Measurements from ENCODE around the gene PRR15L. TPM values are rescaled to one million over a fixed set of nuclear protein-coding genes. Genes with fewer than 3 reads are reported as not detected.

PRR15L gene
- polyA plus RNA-seq, 3 donors, result not detected

DNA sequence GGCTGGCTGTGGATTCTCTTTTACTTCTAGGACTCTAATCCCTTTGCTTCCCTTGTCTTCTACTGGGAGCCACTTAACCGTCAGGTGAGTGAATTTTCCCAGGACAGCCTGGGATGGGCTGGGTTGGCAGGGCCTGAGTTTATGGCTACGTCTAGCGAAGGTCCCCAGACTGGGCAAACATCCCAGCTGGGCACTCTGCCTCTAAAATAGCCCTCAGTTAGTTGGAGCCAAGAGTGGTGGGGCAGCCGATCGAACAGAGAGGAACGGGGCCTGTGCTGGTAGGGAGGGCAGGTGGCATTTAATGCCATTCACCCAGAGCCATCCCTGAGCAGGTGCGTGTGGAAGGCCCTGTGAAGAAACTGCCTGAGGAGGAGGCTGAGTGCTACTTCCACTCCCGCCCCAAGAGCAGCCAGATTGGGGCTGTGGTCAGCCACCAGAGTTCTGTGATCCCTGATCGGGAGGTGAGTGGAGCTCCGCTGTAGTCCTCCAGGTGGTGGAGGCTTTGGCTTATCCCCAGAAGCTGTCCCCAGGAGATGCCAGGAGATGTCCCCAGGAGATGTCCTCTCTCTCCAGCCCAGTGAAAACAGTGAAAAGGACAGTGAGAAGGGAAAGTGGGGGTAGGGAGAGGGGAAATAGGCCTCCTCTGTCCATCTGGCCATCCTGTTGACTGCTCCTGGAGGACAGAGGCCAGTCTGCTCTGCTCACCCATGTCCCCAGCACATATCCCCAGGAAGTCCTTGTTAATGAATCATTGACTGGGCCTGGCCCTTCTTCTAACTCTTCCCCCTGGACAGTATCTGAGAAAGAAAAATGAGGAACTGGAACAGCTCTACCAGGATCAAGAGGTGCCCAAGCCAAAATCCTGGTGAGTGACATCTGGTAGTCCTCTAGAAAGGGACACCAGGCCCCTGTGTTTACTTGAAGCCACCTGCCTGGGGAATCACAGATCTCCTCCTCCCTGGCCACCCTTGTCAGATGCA is 11.9 kb downstream of the PRR15L start:
- Mint-ChIP-seq H3K27me3 (ENCODE audit: low read depth in 3 of 3) (peaks cover 0 to 2% (median 0%) of the 10 kb centered on the region in 3 donors), H3K9me3 (peaks cover 0 to 5% (median 1%) of the 10 kb centered on the region in 7 donors), H3K27ac (peak overlapping the region; percentile 58 to 90 (median 76)), H3K36me3 (peaks cover 20 to 31% of the 10 kb centered on the region in 2 donors), H3K4me1 (peaks cover 69% of the 10 kb centered on the region), H3K4me3 (peak overlapping the region; percentile 24 to 55)
- Histone ChIP-seq H3K4me1 (ENCODE audit: control insufficient read depth in 1 of 2, insufficient read depth in 2 of 2, low read length in 2 of 2) (peaks cover 56 to 75% of the 10 kb centered on the region in 2 donors), H3K4me2 (replicated peaks; ENCODE audit: extremely low read depth, low read length, poor library complexity, severe bottlenecking) (peak overlapping the region; percentile 32), H2AFZ (ENCODE audit: insufficient read depth, low read depth, low read length, poor library complexity, severe bottlenecking) (peak overlapping the region; percentile 44), H3K4me3 (replicated peaks in 1 of 3; ENCODE audit: low read depth in 2 of 3, low read length in 3 of 3) (peak overlapping the region in 1 of 3 experiments; percentile 32), H3K27me3 (ENCODE audit: control insufficient read depth in 2 of 2, insufficient read depth in 2 of 2, low read length in 2 of 2) (no peaks in the 10 kb centered on the region), H3K9me3 (replicated peaks in 1 of 2; ENCODE audit: control insufficient read depth in 1 of 2, insufficient read depth in 1 of 2, low read length in 2 of 2) (no peaks in the 10 kb centered on the region), H3K79me2 (ENCODE audit: insufficient read depth, low read length) (peaks cover 8% of the 10 kb centered on the region), H3K27ac (ENCODE audit: low read depth in 1 of 2, low read length in 2 of 2) (peak overlapping the region; percentile 59 to 79), H4K20me1 (ENCODE audit: insufficient read depth, low read length) (no peaks in the 10 kb centered on the region), H3K9ac (ENCODE audit: insufficient read depth, low read length, poor library complexity, severe bottlenecking) (peak overlapping the region; percentile 19), H3K36me3 (replicated peaks in 1 of 2; ENCODE audit: control insufficient read depth in 1 of 2, insufficient read depth in 2 of 2, low read length in 2 of 2) (peaks cover 5 to 13% of the 10 kb centered on the region in 2 donors)
- 95% methylated on average over 6 of the region's 10 CpGs for WGBS (ENCODE audit: insufficient coverage)
- TF ChIP-seq, protein P1, sequence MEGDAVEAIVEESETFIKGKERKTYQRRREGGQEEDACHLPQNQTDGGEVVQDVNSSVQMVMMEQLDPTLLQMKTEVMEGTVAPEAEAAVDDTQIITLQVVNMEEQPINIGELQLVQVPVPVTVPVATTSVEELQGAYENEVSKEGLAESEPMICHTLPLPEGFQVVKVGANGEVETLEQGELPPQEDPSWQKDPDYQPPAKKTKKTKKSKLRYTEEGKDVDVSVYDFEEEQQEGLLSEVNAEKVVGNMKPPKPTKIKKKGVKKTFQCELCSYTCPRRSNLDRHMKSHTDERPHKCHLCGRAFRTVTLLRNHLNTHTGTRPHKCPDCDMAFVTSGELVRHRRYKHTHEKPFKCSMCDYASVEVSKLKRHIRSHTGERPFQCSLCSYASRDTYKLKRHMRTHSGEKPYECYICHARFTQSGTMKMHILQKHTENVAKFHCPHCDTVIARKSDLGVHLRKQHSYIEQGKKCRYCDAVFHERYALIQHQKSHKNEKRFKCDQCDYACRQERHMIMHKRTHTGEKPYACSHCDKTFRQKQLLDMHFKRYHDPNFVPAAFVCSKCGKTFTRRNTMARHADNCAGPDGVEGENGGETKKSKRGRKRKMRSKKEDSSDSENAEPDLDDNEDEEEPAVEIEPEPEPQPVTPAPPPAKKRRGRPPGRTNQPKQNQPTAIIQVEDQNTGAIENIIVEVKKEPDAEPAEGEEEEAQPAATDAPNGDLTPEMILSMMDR (IDR thresholded peaks at IDR 0.05), result no peak
- peak; percentile 49 to 77 (median 59) for DNase-seq
- intact Hi-C loops (cut with micrococcal nuclease), result loop anchor here in 1 of 2 donors (10.0 kb wide), 1 partner anchor 51 kb away; the partner anchor contains the start of gene SP2

DNA sequence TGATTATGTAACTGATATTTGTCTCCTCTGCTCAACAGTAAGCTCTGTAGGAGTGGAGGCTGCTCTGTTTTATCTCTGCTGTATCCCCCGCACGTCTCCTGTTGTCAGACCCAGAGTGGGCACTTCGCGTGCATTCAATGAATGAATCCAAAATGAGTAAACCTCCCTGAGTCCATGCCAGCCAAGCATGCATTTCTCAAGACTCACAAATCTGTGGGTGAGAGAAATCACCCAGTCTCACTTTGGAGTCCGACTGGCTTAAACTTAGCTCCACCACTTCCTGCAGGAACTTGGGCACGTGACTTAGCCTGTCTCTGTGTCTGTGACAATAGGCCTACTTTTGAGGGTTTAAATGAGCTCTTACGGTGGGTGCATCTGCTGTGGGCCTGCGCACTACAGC is 12.6 kb downstream of the PRR15L start:
- peaks cover 8% of the 10 kb centered on the region for H3K79me2 ChIP-seq (ENCODE audit: insufficient read depth, low read length)
- Mint-ChIP-seq H3K36me3 (peaks cover 20 to 31% of the 10 kb centered on the region in 2 donors), H3K27ac (peak overlapping the region in 6 of 7 donors; percentile 49 to 90 (median 86)), H3K27me3 (ENCODE audit: low read depth in 3 of 3) (peaks cover 0 to 3% (median 0%) of the 10 kb centered on the region in 3 donors), H3K9me3 (peaks cover 0 to 5% (median 1%) of the 10 kb centered on the region in 7 donors), H3K4me3 (peak overlapping the region in 1 of 2 donors; percentile 48), H3K4me1 (peaks cover 68% of the 10 kb centered on the region)
- intact Hi-C loops (cut with micrococcal nuclease), result loop anchor here in 1 of 2 donors (10.0 kb wide), 1 partner anchor 50 kb away; the partner anchor contains the start of gene SP2
- peak overlapping the region; percentile 44 for H2AFZ ChIP-seq (ENCODE audit: insufficient read depth, low read depth, low read length, poor library complexity, severe bottlenecking)
- H3K27ac ChIP-seq (ENCODE audit: low read depth in 1 of 2, low read length in 2 of 2), result peak overlapping the region; percentile 59 to 79
- peak overlapping the region; percentile 19 for H3K4me2 ChIP-seq (replicated peaks; ENCODE audit: extremely low read depth, low read length, poor library complexity, severe bottlenecking)
- H3K36me3 ChIP-seq (replicated peaks in 1 of 2; ENCODE audit: control insufficient read depth in 1 of 2, insufficient read depth in 2 of 2, low read length in 2 of 2), result peaks cover 5 to 13% of the 10 kb centered on the region in 2 donors
- TF ChIP-seq, protein P1 (IDR thresholded peaks at IDR 0.05), result no peak
- peak overlapping the region in 1 of 3 experiments; percentile 32 for H3K4me3 ChIP-seq (replicated peaks in 1 of 3; ENCODE audit: low read depth in 2 of 3, low read length in 3 of 3)
- no peaks in the 10 kb centered on the region for H3K9me3 ChIP-seq (replicated peaks in 1 of 2; ENCODE audit: control insufficient read depth in 1 of 2, insufficient read depth in 1 of 2, low read length in 2 of 2)
- no peak overlapping the region for H3K9ac ChIP-seq (ENCODE audit: insufficient read depth, low read length, poor library complexity, severe bottlenecking)
- H4K20me1 ChIP-seq (ENCODE audit: insufficient read depth, low read length), result no peaks in the 10 kb centered on the region
- H3K27me3 ChIP-seq (ENCODE audit: control insufficient read depth in 2 of 2, insufficient read depth in 2 of 2, low read length in 2 of 2), result no peaks in the 10 kb centered on the region
- WGBS (ENCODE audit: insufficient coverage), result 75% methylated on average over 4 of the region's 8 CpGs
- peaks cover 59 to 77% of the 10 kb centered on the region in 2 donors for H3K4me1 ChIP-seq (ENCODE audit: control insufficient read depth in 1 of 2, insufficient read depth in 2 of 2, low read length in 2 of 2)
- peak; percentile 15 to 58 (median 50) for DNase-seq
